ENCODE measurements around the gene TMEM120A.
"Not testable (repeated sequence)": the region's sequence is repeated elsewhere in the genome, so short reads cannot be mapped to it uniquely, and the experiment has no call there.

TMEM120A gene

GRCh38 chr7:75994388-75995051 is at the start of gene TMEM120A:
TMEM120A (minus strand) TSS chr7:75994595; CDS start chr7:75994570, 25 bp downstream.
- Histone ChIP-seq H3K9me3 (ENCODE audit: insufficient read depth, low read length) (no peaks in the 10 kb centered on the region), H3K4me3 (ENCODE audit: insufficient read length, low read depth) (peak within 1 kb of the TSS; percentile 77), H3K9ac (ENCODE audit: insufficient read length, low read depth) (peak within 1 kb of the TSS; percentile 80), H3K27me3 (ENCODE audit: insufficient read depth, insufficient read length) (no peaks in the 10 kb centered on the region), H3K36me3 (ENCODE audit: insufficient read depth, insufficient read length, low read length) (peaks cover 27% of the 10 kb centered on the region), H3K4me1 (ENCODE audit: insufficient read depth, insufficient read length) (peaks cover 18% of the 10 kb centered on the region)
- peak; percentile 86 for DNase-seq (ENCODE audit: low read depth, low spot score)
- TF ChIP-seq ZNF274 (IDR thresholded peaks at IDR 0.05; ENCODE audit: low read depth, low read length) (no peak), YY1 (IDR thresholded peaks at IDR 0.05; ENCODE audit: insufficient read depth, insufficient read length) (no peak), SUZ12 (IDR thresholded peaks at IDR 0.05; ENCODE audit: extremely low read depth, insufficient read depth, insufficient read length) (no peak)

GRCh38 chr7:76040126-76040525 is 45.7 kb upstream of the TMEM120A start:
- H3K4me3 ChIP-seq (ENCODE audit: insufficient read length, low read depth) = no peak overlapping the region
- no peaks in the 10 kb centered on the region for H3K27me3 ChIP-seq (ENCODE audit: insufficient read depth, insufficient read length)
- TF ChIP-seq ZNF274 (IDR thresholded peaks at IDR 0.05; ENCODE audit: low read depth, low read length) (no peak), SUZ12 (IDR thresholded peaks at IDR 0.05; ENCODE audit: extremely low read depth, insufficient read depth, insufficient read length) (no peak), YY1 (IDR thresholded peaks at IDR 0.05; ENCODE audit: insufficient read depth, insufficient read length) (no peak)

GRCh38 chr7:76037310-76037709 is 42.9 kb upstream of the TMEM120A start:
- TF ChIP-seq YY1 (IDR thresholded peaks at IDR 0.05; ENCODE audit: insufficient read depth, insufficient read length) = no peak
- TF ChIP-seq ZNF274 (IDR thresholded peaks at IDR 0.05; ENCODE audit: low read depth, low read length) = no peak
- no peak for TF ChIP-seq SUZ12 (IDR thresholded peaks at IDR 0.05; ENCODE audit: extremely low read depth, insufficient read depth, insufficient read length)
- Histone ChIP-seq H3K9ac (ENCODE audit: insufficient read length, low read depth) (no peak overlapping the region), H3K27me3 (ENCODE audit: insufficient read depth, insufficient read length) (no peaks in the 10 kb centered on the region), H3K9me3 (ENCODE audit: insufficient read depth, low read length) (no peaks in the 10 kb centered on the region), H3K4me1 (ENCODE audit: insufficient read depth, insufficient read length) (no peaks in the 10 kb centered on the region), H3K4me3 (ENCODE audit: insufficient read length, low read depth) (no peak overlapping the region), H3K36me3 (ENCODE audit: insufficient read depth, insufficient read length, low read length) (peaks cover 21% of the 10 kb centered on the region)
- DNase-seq (ENCODE audit: low read depth, low spot score) = no peak

More at GRCh38 chr7:76040126-76040525, 45.7 kb upstream of the TMEM120A start:
- no peak for DNase-seq (ENCODE audit: low read depth, low spot score)
- H3K36me3 ChIP-seq (ENCODE audit: insufficient read depth, insufficient read length, low read length) = peaks cover 28% of the 10 kb centered on the region
- H3K4me1 ChIP-seq (ENCODE audit: insufficient read depth, insufficient read length) = no peaks in the 10 kb centered on the region
- H3K9ac ChIP-seq (ENCODE audit: insufficient read length, low read depth) = no peak overlapping the region
- no peaks in the 10 kb centered on the region for H3K9me3 ChIP-seq (ENCODE audit: insufficient read depth, low read length)

- Histone ChIP-seq H3K9me3 (ENCODE audit: insufficient read depth, low read length) (no peaks in the 10 kb centered on the region), H3K4me3 (ENCODE audit: insufficient read length, low read depth) (no peak overlapping the region), H3K4me1 (ENCODE audit: insufficient read depth, insufficient read length) (no peaks in the 10 kb centered on the region), H3K27me3 (ENCODE audit: insufficient read depth, insufficient read length) (no peaks in the 10 kb centered on the region), H3K9ac (ENCODE audit: insufficient read length, low read depth) (no peak overlapping the region), H3K36me3 (ENCODE audit: insufficient read depth, insufficient read length, low read length) (peaks cover 17% of the 10 kb centered on the region)
- no peak for DNase-seq (ENCODE audit: low read depth, low spot score)
- no peak for TF ChIP-seq SUZ12 (IDR thresholded peaks at IDR 0.05; ENCODE audit: extremely low read depth, insufficient read depth, insufficient read length)
- TF ChIP-seq YY1 (IDR thresholded peaks at IDR 0.05; ENCODE audit: insufficient read depth, insufficient read length) = no peak
- no peak for TF ChIP-seq ZNF274 (IDR thresholded peaks at IDR 0.05; ENCODE audit: low read depth, low read length)
Measured at GRCh38 chr7:76031964-76032363, 37.6 kb upstream of the TMEM120A start.

- not testable (repeated sequence) for H3K27me3 ChIP-seq (ENCODE audit: insufficient read depth, insufficient read length); H3K9me3 ChIP-seq (ENCODE audit: insufficient read depth, low read length); DNase-seq (ENCODE audit: low read depth, low spot score); H3K4me3 ChIP-seq (ENCODE audit: insufficient read length, low read depth); H3K4me1 ChIP-seq (ENCODE audit: insufficient read depth, insufficient read length); H3K9ac ChIP-seq (ENCODE audit: insufficient read length, low read depth)
- peaks cover 16% of the 10 kb centered on the region for H3K36me3 ChIP-seq (ENCODE audit: insufficient read depth, insufficient read length, low read length)
Measured at GRCh38 chr7:76029682-76030081, 35.3 kb upstream of the TMEM120A start.

- Histone ChIP-seq H3K36me3 (ENCODE audit: insufficient read depth, insufficient read length, low read length) (peaks cover 57% of the 10 kb centered on the region), H3K27me3 (ENCODE audit: insufficient read depth, insufficient read length) (no peaks in the 10 kb centered on the region), H3K4me1 (ENCODE audit: insufficient read depth, insufficient read length) (no peaks in the 10 kb centered on the region), H3K9ac (ENCODE audit: insufficient read length, low read depth) (no peak overlapping the region), H3K9me3 (ENCODE audit: insufficient read depth, low read length) (no peaks in the 10 kb centered on the region), H3K4me3 (ENCODE audit: insufficient read length, low read depth) (no peak overlapping the region)
- no peak for TF ChIP-seq YY1 (IDR thresholded peaks at IDR 0.05; ENCODE audit: insufficient read depth, insufficient read length)
- TF ChIP-seq ZNF274 (IDR thresholded peaks at IDR 0.05; ENCODE audit: low read depth, low read length) = no peak
- no peak for TF ChIP-seq SUZ12 (IDR thresholded peaks at IDR 0.05; ENCODE audit: extremely low read depth, insufficient read depth, insufficient read length)
- no peak for DNase-seq (ENCODE audit: low read depth, low spot score)
Measured at GRCh38 chr7:76023002-76023401, 28.6 kb upstream of the TMEM120A start.

GRCh38 chr7:76022026-76022780 is 27.8 kb upstream of the TMEM120A start:
- Histone ChIP-seq H3K36me3 (ENCODE audit: insufficient read depth, insufficient read length, low read length) (peaks cover 56% of the 10 kb centered on the region), H3K4me3 (ENCODE audit: insufficient read length, low read depth) (no peak overlapping the region), H3K9me3 (ENCODE audit: insufficient read depth, low read length) (no peaks in the 10 kb centered on the region), H3K4me1 (ENCODE audit: insufficient read depth, insufficient read length) (no peaks in the 10 kb centered on the region), H3K27me3 (ENCODE audit: insufficient read depth, insufficient read length) (no peaks in the 10 kb centered on the region), H3K9ac (ENCODE audit: insufficient read length, low read depth) (no peak overlapping the region)
- TF ChIP-seq SUZ12 (IDR thresholded peaks at IDR 0.05; ENCODE audit: extremely low read depth, insufficient read depth, insufficient read length) (no peak), YY1 (IDR thresholded peaks at IDR 0.05; ENCODE audit: insufficient read depth, insufficient read length) (no peak), ZNF274 (IDR thresholded peaks at IDR 0.05; ENCODE audit: low read depth, low read length) (no peak)
- no peak for DNase-seq (ENCODE audit: low read depth, low spot score)
